ENCODE results near the gene ICAM4.

GRCh38 chr19:10255358-10255757, 31.4 kb upstream of the ICAM4 start:
- TF ChIP-seq CTCF (IDR thresholded peaks at IDR 0.05; ENCODE audit: low read depth, low read length, poor library complexity, severe bottlenecking) (no peak), EZH2phosphoT487 (IDR thresholded peaks at IDR 0.05; ENCODE audit: borderline replicate concordance, low read length) (no peak)

Data from DOHH2 (cell line).